Stimulated activated CD8-positive, alpha-beta memory T cell treated with anti-CD3 and anti-CD28 coated beads, Interleukin-7, amount 100 ng/mL, for 24 hours (primary cell): Measurements from ENCODE around the gene EMILIN3.

ENCODE experiments used
- DNase-seq: peaks from one replicate; pipeline ENCODE4 v3.0.0-alpha.2; 2020; ENCODE audit warnings: low read depth

Gene EMILIN3

DNA sequence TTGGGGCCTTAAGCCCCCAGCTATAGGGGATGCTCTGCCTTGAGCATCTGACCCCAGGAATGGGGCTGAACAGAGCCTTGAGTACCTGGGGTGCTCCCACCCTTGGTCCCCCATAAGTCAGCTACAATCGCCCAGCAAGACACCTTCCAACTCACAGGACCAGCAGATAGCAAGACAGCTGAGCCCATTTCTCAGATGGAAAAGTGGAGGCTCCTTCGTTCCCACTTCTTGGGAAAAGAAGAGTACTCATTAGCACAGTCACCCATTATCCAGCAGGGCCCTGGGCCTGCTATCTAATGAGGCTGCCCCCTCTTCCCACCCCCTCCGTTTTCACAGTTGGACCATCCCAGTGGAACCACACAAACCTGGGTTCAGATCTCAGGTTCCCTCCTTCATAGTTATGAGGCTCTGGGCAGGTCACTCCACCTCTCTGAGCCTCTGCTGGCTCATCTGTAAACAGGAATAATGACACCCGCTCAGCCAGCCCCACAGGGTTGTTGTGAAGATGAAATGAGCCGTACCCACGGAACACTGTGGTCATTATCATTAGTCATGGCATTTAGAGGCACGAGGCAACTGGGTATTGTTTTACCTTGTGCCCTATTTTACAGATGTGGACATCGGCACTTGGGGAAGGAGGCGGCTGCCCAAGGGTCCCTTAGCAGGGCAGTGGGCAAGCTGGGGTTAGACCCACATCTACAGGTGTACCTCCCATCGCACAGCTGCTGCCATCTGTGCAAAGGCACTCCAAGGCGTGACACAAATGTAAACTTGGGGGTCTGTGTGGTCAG, 21.5 kb downstream of the EMILIN3 start:
- no peak for DNase-seq

DNA sequence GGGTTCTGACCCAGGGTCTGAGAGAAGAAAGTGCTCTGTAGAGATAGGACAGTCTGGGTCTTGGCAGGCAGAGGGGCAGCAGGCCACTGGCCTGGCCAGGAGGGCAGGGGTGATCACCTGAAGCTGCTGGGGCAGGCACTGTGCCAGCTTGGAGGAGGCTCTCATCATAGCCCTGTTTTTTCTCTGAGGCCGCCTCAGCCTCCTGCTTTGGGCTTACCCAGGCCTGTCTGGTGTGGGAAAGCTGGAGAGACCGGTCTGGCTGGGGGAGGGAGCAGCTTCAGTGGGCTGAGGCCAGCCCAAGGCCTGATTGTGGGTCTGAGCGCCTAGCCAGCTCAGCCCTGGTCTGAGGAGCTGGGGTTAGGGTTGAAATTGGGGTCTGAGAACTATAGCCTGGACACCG, 22.1 kb downstream of the EMILIN3 start:
- DNase-seq, result no peak

DNA sequence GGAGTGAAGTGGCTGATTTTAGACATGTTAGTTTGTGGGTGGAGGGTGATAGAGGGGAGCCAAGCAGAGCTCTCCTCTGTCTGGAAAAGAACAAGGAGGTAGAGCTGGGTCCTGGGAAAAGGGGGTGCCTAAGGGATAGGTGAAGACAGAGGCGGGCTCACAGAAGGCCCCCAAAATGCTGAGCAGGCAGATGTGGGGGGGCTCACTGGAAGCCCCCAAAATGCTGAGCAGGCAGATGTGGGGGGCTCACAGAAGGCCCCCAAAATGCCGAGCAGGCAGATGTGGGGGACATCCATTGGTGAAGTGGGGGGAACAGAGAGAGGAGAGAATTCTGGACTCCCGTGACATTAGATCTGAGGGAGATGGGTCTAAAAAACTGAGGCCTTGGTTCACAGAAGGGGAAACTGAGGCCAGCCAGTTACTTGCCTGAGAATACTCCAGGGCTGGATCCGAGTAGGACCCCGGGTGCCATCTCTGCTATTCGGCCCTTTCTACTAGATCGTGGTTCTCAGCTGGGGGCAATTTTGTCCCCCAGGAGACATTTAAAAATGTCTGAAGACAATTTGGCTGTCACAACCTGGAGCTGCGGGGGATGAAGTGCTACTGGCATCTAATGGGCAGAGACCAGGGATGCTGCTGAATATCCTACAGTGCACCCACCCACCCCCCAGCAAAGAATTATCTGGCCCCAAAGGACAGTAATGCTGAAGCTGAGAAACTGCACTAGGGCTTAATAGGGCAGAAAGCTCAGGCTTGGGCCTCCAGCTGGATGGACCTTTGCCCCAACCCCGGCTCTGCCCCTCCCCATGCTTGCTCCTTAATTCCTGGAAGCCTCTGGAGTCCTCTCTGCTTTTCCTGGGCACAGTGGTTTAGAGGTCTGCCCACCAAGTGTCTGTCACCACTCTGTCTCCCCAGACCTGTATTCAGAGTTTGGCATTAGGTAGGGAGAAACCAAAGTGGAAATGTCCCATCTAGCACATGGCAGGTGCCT, 23.8 kb downstream of the EMILIN3 start:
- DNase-seq, result no peak

DNA sequence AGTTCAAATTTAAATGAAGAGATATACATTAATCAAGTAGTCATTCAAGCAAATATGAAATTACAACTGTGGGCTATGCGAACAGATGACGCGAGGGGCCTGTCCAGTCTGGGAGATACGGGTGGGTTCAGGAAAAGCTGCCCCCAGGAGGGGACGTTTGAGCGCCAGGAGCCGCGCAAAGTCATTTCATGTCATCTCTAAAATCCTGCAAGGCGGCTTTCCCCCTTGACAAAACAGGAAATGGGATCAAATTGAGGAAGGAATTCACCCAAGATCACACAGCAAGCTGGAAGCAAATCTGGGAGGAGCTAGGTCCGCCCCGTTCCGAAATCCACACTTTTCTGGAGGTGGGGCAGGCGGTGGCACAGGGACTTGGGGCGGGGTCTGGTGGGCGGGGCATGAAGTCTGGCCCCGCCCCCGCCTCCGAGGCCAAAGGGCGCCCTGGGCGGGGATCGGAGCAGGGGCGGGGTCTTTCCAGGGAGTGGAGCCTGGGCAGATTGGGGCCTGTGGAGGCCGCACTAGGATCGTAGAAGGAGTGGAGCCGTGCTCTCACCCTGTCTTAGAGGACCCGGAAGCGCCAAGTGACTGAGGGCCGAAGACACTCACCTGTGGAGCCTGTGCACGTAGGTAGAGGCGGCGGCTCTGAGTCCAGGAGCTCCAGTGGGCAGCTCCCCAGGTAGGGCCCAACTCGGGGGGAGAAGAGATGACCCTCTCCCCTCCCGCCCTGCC, 26.1 kb downstream of the EMILIN3 start, which contains the start of gene LPIN3:
TSS of gene LPIN3 (plus strand) at position 495 of the 729 bp plus-strand sequence. CDS start 4,983 bp downstream, outside the sequence.
- no peak for DNase-seq

DNA sequence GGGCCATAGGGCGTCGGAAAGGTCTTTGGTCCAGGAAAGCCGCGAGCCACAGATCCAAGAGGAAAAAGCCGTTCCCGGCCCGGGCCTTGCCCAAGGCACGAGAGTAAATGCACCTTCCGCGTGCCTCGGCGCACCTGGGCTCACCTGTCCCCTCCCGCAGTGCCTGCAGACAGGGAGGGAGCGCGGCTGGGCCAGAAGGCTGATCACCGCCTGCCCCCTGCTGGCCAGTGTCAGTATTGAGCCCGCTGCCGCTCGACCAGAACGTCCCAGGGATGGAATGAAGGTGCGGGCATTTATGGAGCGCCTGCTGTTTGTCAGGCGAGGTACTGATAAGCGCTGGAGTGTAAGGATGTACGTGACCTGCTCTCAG, 26.7 kb downstream of the EMILIN3 start:
- DNase-seq, result peak; percentile 66

DNA sequence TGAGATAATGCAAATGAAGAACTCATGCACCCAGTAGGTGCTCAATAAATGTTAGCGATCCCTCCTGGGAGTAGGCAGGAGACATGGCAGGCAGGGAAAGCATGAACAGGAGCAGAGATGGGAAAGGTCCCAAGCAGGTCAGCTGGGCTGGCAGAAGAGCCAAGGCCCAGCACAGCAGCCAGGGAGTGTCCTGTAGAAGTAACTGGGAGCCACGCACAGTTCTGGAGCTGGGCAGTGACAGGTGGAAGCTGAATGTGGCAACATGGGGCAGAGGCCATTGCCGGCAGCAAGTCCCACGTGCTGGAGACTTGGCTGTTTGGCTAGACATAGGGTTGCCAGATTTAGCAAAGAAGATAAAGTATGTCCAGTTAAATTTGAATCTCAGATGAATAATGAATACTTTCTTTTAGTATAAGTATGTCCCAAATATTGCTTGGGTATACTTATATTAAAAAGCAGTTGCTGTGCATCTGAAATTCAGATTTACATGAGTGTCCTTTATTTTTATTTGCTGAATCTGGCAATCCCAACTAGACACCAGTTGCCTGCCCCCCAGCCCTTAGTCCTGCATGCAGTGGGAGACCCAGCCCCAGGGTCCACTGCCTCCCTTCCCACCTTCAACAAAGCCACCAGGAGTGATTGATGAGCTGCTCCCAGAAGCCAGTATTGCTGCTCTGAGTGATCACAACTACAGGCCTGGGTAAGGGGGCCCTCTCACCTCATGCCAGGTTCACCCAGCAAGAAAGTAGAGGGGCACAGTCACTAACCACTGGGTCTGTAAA, 29.7 kb downstream of the EMILIN3 start:
- DNase-seq, result no peak

DNA sequence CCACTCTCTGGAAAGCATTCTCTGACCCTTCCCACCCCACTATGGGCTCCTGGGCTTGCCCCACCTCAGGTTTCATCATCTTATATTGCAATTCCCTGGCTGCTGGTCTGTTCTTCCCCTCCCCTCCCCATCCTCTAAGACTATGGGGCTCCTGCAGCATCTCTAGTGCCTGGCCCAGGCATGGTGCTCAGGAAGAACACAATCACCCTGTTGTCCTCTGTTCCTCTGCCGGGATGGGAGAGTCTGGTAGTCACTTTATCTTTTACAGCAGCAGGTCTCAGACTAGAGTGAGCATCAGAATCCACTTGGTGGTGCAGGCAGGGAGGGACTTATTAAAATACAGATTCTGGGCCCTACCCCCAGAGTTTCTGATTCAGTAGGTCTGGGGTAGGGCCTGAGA, 31.0 kb downstream of the EMILIN3 start:
- no peak for DNase-seq

DNA sequence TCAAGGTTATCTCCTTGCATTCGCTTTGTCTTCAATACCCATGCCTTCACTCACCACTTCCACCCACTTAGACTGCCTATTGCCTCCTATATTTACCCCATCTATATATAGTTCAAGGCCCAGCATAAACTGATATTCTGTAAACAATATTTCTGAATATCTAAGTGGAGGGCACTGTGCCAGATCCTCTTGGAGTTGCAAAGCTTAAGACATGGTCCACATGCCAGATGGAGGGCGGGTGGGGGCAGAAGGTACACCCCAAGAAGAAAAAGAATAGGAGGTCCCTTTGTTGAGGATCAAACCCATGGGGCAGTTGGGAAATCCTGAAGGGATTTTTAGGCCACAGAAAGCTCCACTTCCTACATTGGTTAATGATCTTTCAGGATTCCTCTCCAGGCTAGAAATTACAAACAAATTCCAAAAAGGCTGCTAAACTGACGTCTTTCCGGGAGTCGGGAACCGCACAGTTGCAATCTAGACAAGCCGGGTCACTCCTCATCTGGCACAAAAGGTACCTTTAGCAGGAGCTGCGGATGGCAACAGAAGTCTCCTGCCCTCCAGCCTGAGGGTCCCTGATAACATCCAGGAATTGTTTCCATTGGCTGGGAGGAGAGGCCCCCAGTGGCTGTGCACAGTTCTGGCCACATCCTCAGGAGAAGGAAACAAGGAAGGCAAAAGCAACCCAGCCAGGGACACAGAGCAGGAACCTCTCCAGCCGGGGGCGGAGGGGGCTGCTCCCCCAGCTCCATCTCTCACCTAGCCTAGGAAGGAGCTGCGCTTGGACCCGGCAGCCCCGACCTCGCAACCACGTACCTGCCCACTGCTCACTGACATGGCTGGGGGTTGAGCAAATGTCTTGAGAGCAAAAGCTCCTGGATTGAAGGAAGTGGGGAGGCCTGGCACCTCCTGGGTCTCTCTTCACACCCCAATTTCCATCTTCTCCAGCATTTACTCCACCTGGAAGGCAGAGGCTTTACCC, 31.9 kb downstream of the EMILIN3 start:
- no peak for DNase-seq

DNA sequence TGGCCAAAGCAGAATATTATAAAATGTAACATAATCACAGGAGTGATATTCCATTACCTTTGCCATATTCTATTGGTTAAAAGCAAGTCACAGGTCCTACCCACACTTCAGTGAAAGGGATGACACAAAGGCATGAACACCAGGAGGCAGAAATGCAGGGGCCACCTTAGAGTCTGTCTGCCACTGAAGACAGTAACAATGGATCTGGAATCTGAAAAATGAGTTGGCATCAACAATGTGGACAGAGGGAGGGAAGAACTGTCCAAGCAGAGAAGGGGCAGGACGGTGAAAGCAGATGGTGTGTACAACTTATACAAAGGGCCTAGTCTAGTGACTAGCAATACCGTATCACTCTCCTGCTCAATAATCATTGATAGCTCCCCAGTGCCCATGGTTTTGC, 32.6 kb downstream of the EMILIN3 start:
- no peak for DNase-seq

DNA sequence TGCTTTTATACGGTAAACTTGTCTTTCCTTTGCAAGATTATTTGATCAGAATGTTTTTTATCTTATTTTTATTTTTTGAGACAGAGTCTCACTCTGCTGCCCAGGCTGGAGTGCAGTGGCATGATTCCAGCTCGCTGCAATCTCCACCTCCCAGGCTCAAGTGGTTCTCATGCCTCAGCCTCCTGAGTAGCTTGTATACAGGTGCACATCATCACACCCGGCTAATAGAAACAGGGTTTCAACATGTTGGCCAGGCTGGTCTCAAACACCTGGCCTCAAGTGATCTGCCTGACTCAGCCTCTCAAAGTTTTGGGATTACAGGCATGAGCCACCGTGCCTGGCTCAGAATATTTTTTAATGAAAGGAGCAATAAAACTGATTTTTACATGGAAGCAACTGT, 34.9 kb downstream of the EMILIN3 start:
- no peak for DNase-seq

DNA sequence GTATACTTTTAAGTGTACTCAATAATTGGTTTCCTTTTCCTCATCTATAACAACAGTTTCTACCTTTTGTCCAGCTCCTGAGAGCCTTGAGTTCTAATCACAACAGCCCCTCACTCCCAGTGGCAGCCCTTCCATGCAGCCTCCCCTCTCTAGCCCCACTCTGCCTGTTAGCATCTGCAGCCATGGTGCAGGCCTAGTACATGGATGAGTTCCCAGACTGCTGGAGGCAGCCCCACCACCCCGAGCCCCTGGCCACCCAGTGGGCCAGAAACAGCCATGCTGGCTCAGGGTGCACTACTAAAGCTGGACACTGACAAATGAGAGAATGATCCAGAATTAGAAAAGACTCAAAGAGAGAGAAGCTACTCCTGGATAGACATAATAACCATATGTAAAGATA, 35.7 kb downstream of the EMILIN3 start:
- DNase-seq, result no peak

DNA sequence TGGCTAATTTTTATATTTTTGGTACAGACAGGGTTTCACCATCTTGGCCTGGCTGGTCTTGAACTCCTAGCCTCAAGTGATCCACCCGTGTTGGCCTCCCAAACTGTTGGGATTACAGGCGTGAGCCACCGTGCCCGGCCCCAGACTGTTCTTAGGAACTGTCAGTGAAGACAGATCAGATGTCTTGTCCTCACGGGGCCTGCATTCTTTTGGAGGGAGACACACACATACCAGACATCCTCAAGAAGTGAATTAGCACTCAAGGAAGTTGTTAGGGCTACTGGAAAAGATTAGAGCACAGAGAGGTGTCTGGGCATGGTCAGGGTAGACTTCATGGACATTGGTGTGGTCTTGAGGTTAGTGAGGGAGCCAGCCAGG, 36.3 kb downstream of the EMILIN3 start:
- DNase-seq, result no peak

DNA sequence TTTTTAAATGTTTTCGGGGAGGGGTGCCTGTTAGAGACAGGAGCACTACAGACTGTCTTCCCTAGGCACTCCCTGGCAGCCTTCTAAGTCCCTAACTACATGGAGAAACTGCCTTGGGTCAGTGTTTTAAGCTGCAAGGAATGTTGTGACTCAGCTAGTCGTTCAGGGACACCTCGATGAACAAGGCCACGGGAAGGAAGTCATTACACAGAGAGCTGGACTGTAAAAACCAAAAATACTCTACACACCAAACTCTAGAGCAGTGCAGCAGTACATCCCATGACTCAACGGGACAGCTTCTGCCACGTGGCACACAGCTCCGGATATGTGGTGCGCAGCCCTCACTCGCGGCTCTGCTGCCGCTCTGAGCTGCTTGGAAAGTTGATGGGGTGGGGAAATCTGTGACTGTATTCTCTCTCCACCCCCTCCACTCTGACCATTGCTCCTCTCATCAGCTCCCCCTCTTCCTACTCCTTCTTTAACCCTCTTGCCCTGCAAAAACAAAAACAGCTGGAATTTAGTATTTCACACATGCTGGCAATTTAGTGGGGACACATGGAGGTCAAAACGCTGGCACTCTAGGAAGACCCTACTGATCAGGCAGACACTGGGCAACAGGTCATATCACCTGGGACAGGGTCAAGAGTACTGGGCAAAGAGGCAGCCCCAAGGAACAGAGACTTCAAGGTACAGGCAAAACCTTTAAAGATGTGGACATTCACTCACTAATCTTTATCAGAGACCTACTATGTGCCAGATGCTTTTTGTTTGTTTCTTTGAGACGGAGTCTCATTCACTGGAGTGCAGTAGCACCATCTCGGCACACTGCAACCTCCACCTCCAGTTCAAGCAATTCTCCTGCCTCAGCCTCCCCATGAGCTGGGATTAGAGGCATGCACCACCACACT, 36.9 kb downstream of the EMILIN3 start:
- DNase-seq, result no peak

DNA sequence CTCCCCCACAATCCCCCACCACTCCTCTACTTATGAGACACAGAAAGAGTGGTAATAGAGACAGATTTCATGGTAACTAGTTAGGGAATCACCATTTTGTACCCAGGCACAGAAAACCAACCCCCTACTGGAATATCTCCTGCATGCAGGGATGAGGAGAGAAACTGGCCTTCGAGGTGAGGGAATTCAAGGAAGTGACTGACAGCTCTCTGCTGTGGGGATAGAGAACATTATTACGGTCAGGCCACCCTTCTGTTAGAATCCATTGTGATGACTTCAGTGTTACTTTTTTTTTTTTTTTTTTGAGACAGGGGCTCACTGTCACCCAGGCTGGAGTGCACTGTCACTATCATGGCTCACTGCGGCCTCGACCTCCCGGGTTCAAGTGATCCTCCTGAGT, 39.4 kb downstream of the EMILIN3 start:
- no peak for DNase-seq

DNA sequence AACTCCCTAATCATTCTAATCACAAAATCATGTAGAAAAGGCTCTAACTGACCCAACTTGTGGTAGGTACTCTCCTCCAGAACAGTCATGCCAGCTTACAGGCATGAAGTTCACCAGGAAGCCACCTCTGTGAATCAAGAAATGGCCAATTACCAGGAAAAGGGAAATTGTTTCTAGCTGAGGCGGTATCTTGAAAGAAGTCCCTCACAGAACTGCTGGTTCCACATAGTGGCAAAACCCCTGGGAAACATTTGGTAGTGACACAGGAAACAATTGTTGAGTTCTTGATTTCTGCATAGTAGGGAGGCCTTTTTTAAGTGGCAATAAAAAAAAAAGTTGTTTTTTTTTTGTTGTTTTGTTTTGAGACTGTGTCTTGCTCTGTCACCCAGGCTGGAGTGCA, 45.6 kb downstream of the EMILIN3 start:
- DNase-seq, result no peak

DNA sequence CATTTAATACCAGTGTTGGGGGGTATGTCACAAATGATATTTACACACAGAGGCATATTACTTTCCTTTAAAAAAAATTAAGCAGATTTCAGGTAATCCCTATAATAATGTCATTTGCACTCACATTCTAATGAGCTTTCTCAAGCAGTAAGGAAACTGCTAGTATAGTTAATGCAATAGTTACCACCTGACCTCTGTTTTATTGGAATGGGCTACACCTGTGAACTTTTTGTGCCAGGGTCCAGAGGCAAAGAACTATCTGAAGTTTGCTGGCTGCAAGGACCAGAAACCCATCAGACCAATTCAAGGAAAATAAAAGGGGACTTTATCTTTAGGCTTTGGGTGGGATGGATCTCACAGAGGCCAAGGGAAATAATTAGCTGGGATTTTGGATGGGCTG, 46.2 kb downstream of the EMILIN3 start:
- no peak for DNase-seq

DNA sequence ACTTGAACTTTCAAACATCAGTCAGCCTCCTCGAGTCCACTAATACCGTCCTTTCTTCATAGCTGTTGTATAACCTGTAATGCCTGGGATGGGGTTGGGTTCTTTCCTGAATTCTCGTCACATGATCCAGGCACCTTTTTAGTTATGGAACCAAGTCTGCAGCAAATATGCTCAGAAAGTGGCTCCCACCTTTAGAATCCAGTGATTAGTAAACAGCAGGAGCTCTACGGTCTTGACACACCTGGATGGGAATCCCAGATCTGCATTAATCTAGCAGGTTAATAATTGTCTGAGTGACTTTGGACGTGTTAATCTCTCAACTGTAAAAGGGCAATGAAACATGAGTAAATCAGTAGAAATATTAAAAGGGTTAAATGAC, 48.4 kb downstream of the EMILIN3 start:
- no peak for DNase-seq

DNA sequence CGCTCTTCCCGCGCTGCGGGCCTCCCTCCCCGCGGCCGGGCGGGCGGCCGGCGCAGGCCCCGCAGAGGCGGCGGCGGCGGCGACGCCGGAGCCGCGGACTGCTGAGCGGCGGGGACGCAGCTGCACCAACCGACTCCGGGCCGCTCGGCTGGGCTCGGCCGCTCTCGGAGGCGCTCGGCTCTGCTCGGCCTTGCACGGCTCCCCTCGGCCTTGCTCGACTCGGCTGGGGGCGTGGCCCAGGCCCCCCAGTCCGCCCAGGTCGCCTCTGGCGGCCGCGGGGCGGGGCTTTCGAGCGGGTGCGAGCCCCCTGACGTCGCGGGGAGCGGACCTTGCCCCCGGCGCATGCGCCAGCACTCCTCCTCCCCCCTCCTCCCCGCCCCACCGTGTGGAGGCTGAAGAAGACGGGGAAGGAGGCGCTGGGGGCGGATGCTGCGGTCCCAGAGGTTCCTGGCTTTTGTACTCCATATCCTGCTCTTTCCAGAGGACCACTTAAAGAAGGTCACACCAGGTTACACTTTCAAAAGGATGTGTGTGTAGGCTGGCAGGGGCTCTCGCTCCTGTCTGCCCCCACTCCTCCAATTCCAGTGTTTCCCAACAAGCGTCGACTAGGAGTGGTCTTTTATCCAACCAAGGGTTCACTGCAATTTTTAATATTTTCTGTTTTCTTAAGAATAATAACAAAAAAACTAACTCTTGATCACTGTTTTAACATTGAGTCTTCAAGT, 48.9 kb downstream of the EMILIN3 start, which contains the start of gene ZHX3:
TSS of gene ZHX3 (minus strand) at position 186 of the 725 bp plus-strand sequence. CDS start 112,815 bp downstream, outside the sequence.
- DNase-seq, result peak; percentile 89
